Measurements from ENCODE around the gene PINK1.
A peak's percentile ranks its signal among the peaks of the same experiment; 100 is the strongest.
"Not testable (repeated sequence)": the region's sequence is repeated elsewhere in the genome, so short reads cannot be mapped to it uniquely, and the experiment has no call there.

PINK1 gene

GRCh38 chr1:20666804-20667203 is 33.5 kb downstream of the PINK1 start:
- no peaks in the 10 kb centered on the region for H3K9me3 ChIP-seq (ENCODE audit: control insufficient read depth in 5 of 5, low read length in 5 of 5)
- H3K9ac ChIP-seq (ENCODE audit: low read length in 5 of 5): no peak overlapping the region
- peaks cover 0 to 18% (median 7%) of the 10 kb centered on the region in 5 donors for H3K4me1 ChIP-seq (ENCODE audit: control insufficient read depth in 5 of 5, insufficient read depth in 5 of 5, low read length in 5 of 5)
- peaks cover 0 to 5% (median 0%) of the 10 kb centered on the region in 5 donors for H3K27me3 ChIP-seq (ENCODE audit: control insufficient read depth in 5 of 5, insufficient read depth in 4 of 5, low read length in 5 of 5)
- no peak overlapping the region for H3K4me3 ChIP-seq (ENCODE audit: low read depth in 1 of 5, low read length in 5 of 5)
- H3K36me3 ChIP-seq (ENCODE audit: control insufficient read depth in 5 of 5, insufficient read depth in 5 of 5, low read length in 5 of 5): peaks cover 0 to 20% (median 9%) of the 10 kb centered on the region in 5 donors
- peak overlapping the region; percentile 30 for H3K27ac ChIP-seq (ENCODE audit: low read depth, low read length)

GRCh38 chr1:20668581-20668980 is 35.3 kb downstream of the PINK1 start:
- peaks cover 0 to 12% (median 0%) of the 10 kb centered on the region in 5 donors for H3K4me1 ChIP-seq (ENCODE audit: control insufficient read depth in 5 of 5, insufficient read depth in 5 of 5, low read length in 5 of 5)
- no peaks in the 10 kb centered on the region for H3K9me3 ChIP-seq (ENCODE audit: control insufficient read depth in 5 of 5, low read length in 5 of 5)
- H3K36me3 ChIP-seq (ENCODE audit: control insufficient read depth in 5 of 5, insufficient read depth in 5 of 5, low read length in 5 of 5): peaks cover 0 to 24% (median 12%) of the 10 kb centered on the region in 5 donors
- H3K4me3 ChIP-seq (ENCODE audit: low read depth in 1 of 5, low read length in 5 of 5): no peak overlapping the region
- H3K9ac ChIP-seq (ENCODE audit: low read length in 5 of 5): no peak overlapping the region
- no peak overlapping the region for H3K27ac ChIP-seq (ENCODE audit: low read depth, low read length)
- peaks cover 0 to 5% (median 0%) of the 10 kb centered on the region in 5 donors for H3K27me3 ChIP-seq (ENCODE audit: control insufficient read depth in 5 of 5, insufficient read depth in 4 of 5, low read length in 5 of 5)

- Histone ChIP-seq H3K27ac (ENCODE audit: low read depth, low read length) (no peak overlapping the region), H3K36me3 (ENCODE audit: control insufficient read depth in 5 of 5, insufficient read depth in 5 of 5, low read length in 5 of 5) (peaks cover 0 to 25% (median 12%) of the 10 kb centered on the region in 5 donors), H3K4me1 (ENCODE audit: control insufficient read depth in 5 of 5, insufficient read depth in 5 of 5, low read length in 5 of 5) (peaks cover 0 to 8% (median 0%) of the 10 kb centered on the region in 5 donors), H3K9me3 (ENCODE audit: control insufficient read depth in 5 of 5, low read length in 5 of 5) (no peaks in the 10 kb centered on the region), H3K9ac (ENCODE audit: low read length in 5 of 5) (no peak overlapping the region), H3K4me3 (ENCODE audit: low read depth in 1 of 5, low read length in 5 of 5) (no peak overlapping the region), H3K27me3 (ENCODE audit: control insufficient read depth in 5 of 5, insufficient read depth in 4 of 5, low read length in 5 of 5) (peaks cover 0 to 5% (median 0%) of the 10 kb centered on the region in 5 donors)
Measured at GRCh38 chr1:20670936-20671335, 37.7 kb downstream of the PINK1 start.

- no peak overlapping the region for H3K9ac ChIP-seq (ENCODE audit: low read length in 5 of 5)
- H3K27me3 ChIP-seq (ENCODE audit: control insufficient read depth in 5 of 5, insufficient read depth in 4 of 5, low read length in 5 of 5): no peaks in the 10 kb centered on the region
- peaks cover 0 to 25% (median 12%) of the 10 kb centered on the region in 5 donors for H3K36me3 ChIP-seq (ENCODE audit: control insufficient read depth in 5 of 5, insufficient read depth in 5 of 5, low read length in 5 of 5)
- no peaks in the 10 kb centered on the region for H3K4me1 ChIP-seq (ENCODE audit: control insufficient read depth in 5 of 5, insufficient read depth in 5 of 5, low read length in 5 of 5)
- no peak overlapping the region for H3K27ac ChIP-seq (ENCODE audit: low read depth, low read length)
- no peaks in the 10 kb centered on the region for H3K9me3 ChIP-seq (ENCODE audit: control insufficient read depth in 5 of 5, low read length in 5 of 5)
- H3K4me3 ChIP-seq (ENCODE audit: low read depth in 1 of 5, low read length in 5 of 5): no peak overlapping the region
Measured at GRCh38 chr1:20672265-20672632, 39.0 kb downstream of the PINK1 start.

GRCh38 chr1:20673626-20674025 is 40.4 kb downstream of the PINK1 start:
- H3K36me3 ChIP-seq (ENCODE audit: control insufficient read depth in 5 of 5, insufficient read depth in 5 of 5, low read length in 5 of 5): peaks cover 0 to 28% (median 12%) of the 10 kb centered on the region in 5 donors
- not testable (repeated sequence) for H3K4me3 ChIP-seq (ENCODE audit: low read depth in 1 of 5, low read length in 5 of 5); H3K27me3 ChIP-seq (ENCODE audit: control insufficient read depth in 5 of 5, insufficient read depth in 4 of 5, low read length in 5 of 5); H3K27ac ChIP-seq (ENCODE audit: low read depth, low read length); H3K4me1 ChIP-seq (ENCODE audit: control insufficient read depth in 5 of 5, insufficient read depth in 5 of 5, low read length in 5 of 5); H3K9ac ChIP-seq (ENCODE audit: low read length in 5 of 5); H3K9me3 ChIP-seq (ENCODE audit: control insufficient read depth in 5 of 5, low read length in 5 of 5)

- Histone ChIP-seq H3K27me3 (ENCODE audit: control insufficient read depth in 5 of 5, insufficient read depth in 4 of 5, low read length in 5 of 5) (no peaks in the 10 kb centered on the region), H3K27ac (ENCODE audit: low read depth, low read length) (no peak overlapping the region), H3K4me3 (ENCODE audit: low read depth in 1 of 5, low read length in 5 of 5) (no peak overlapping the region), H3K4me1 (ENCODE audit: control insufficient read depth in 5 of 5, insufficient read depth in 5 of 5, low read length in 5 of 5) (peaks cover 0 to 19% (median 9%) of the 10 kb centered on the region in 5 donors), H3K9me3 (ENCODE audit: control insufficient read depth in 5 of 5, low read length in 5 of 5) (no peaks in the 10 kb centered on the region), H3K36me3 (ENCODE audit: control insufficient read depth in 5 of 5, insufficient read depth in 5 of 5, low read length in 5 of 5) (peaks cover 0 to 18% (median 2%) of the 10 kb centered on the region in 5 donors), H3K9ac (ENCODE audit: low read length in 5 of 5) (no peak overlapping the region)
Measured at GRCh38 chr1:20678599-20678998, 45.3 kb downstream of the PINK1 start.

GRCh38 chr1:20680269-20680668 is 47.0 kb downstream of the PINK1 start:
- peaks cover 0 to 36% (median 25%) of the 10 kb centered on the region in 5 donors for H3K4me1 ChIP-seq (ENCODE audit: control insufficient read depth in 5 of 5, insufficient read depth in 5 of 5, low read length in 5 of 5)
- H3K9ac ChIP-seq (ENCODE audit: low read length in 5 of 5): no peak overlapping the region
- H3K27ac ChIP-seq (ENCODE audit: low read depth, low read length): no peak overlapping the region
- peaks cover 0 to 18% (median 2%) of the 10 kb centered on the region in 5 donors for H3K36me3 ChIP-seq (ENCODE audit: control insufficient read depth in 5 of 5, insufficient read depth in 5 of 5, low read length in 5 of 5)
- H3K9me3 ChIP-seq (ENCODE audit: control insufficient read depth in 5 of 5, low read length in 5 of 5): no peaks in the 10 kb centered on the region
- peaks cover 0 to 4% (median 0%) of the 10 kb centered on the region in 5 donors for H3K27me3 ChIP-seq (ENCODE audit: control insufficient read depth in 5 of 5, insufficient read depth in 4 of 5, low read length in 5 of 5)
- no peak overlapping the region for H3K4me3 ChIP-seq (ENCODE audit: low read depth in 1 of 5, low read length in 5 of 5)

- Histone ChIP-seq H3K36me3 (ENCODE audit: control insufficient read depth in 5 of 5, insufficient read depth in 5 of 5, low read length in 5 of 5) (peaks cover 0 to 14% (median 2%) of the 10 kb centered on the region in 5 donors), H3K4me3 (ENCODE audit: low read depth in 1 of 5, low read length in 5 of 5) (no peak overlapping the region), H3K9me3 (ENCODE audit: control insufficient read depth in 5 of 5, low read length in 5 of 5) (no peaks in the 10 kb centered on the region), H3K27ac (ENCODE audit: low read depth, low read length) (no peak overlapping the region), H3K27me3 (ENCODE audit: control insufficient read depth in 5 of 5, insufficient read depth in 4 of 5, low read length in 5 of 5) (peaks cover 0 to 4% (median 0%) of the 10 kb centered on the region in 5 donors), H3K9ac (ENCODE audit: low read length in 5 of 5) (no peak overlapping the region), H3K4me1 (ENCODE audit: control insufficient read depth in 5 of 5, insufficient read depth in 5 of 5, low read length in 5 of 5) (peaks cover 0 to 46% (median 31%) of the 10 kb centered on the region in 5 donors)
Measured at GRCh38 chr1:20681999-20682398, 48.7 kb downstream of the PINK1 start.

- Histone ChIP-seq H3K27me3 (ENCODE audit: control insufficient read depth in 5 of 5, insufficient read depth in 4 of 5, low read length in 5 of 5) (peaks cover 0 to 4% (median 0%) of the 10 kb centered on the region in 5 donors), H3K4me1 (ENCODE audit: control insufficient read depth in 5 of 5, insufficient read depth in 5 of 5, low read length in 5 of 5) (peaks cover 0 to 46% (median 31%) of the 10 kb centered on the region in 5 donors), H3K36me3 (ENCODE audit: control insufficient read depth in 5 of 5, insufficient read depth in 5 of 5, low read length in 5 of 5) (peaks cover 0 to 14% (median 2%) of the 10 kb centered on the region in 5 donors), H3K27ac (ENCODE audit: low read depth, low read length) (no peak overlapping the region), H3K9ac (ENCODE audit: low read length in 5 of 5) (peak overlapping the region in 1 of 5 donors; percentile 26), H3K4me3 (ENCODE audit: low read depth in 1 of 5, low read length in 5 of 5) (peak overlapping the region in 1 of 5 donors; percentile 19), H3K9me3 (ENCODE audit: control insufficient read depth in 5 of 5, low read length in 5 of 5) (no peaks in the 10 kb centered on the region)
Measured at GRCh38 chr1:20682571-20683236, 49.4 kb downstream of the PINK1 start.

GRCh38 chr1:20683614-20684013 is 50.4 kb downstream of the PINK1 start:
- Histone ChIP-seq H3K27ac (ENCODE audit: low read depth, low read length) (no peak overlapping the region), H3K36me3 (ENCODE audit: control insufficient read depth in 5 of 5, insufficient read depth in 5 of 5, low read length in 5 of 5) (peaks cover 0 to 11% (median 2%) of the 10 kb centered on the region in 5 donors), H3K4me3 (ENCODE audit: low read depth in 1 of 5, low read length in 5 of 5) (peak overlapping the region in 2 of 5 donors; percentile 65 to 69), H3K9me3 (ENCODE audit: control insufficient read depth in 5 of 5, low read length in 5 of 5) (no peaks in the 10 kb centered on the region), H3K27me3 (ENCODE audit: control insufficient read depth in 5 of 5, insufficient read depth in 4 of 5, low read length in 5 of 5) (peaks cover 0 to 4% (median 0%) of the 10 kb centered on the region in 5 donors), H3K9ac (ENCODE audit: low read length in 5 of 5) (peak overlapping the region in 1 of 5 donors; percentile 72), H3K4me1 (ENCODE audit: control insufficient read depth in 5 of 5, insufficient read depth in 5 of 5, low read length in 5 of 5) (peaks cover 0 to 46% (median 31%) of the 10 kb centered on the region in 5 donors)
